Neural progenitor cell (in vitro differentiated cells): ENCODE data around the gene LRRC28. TPM values are rescaled to one million over a fixed set of nuclear protein-coding genes. Genes with fewer than 3 reads are reported as not detected.

Experiments
- DNase-seq: peaks from one replicate; pipeline ENCODE4 v3.0.0-alpha.2; 2016; ENCODE audit warnings: low spot score
- H2AFZ ChIP-seq: fragments of 200-600 bp; sonication (generic); replicated peaks from 2 replicates; pipeline ENCODE4 v1.6.1; 2016; ENCODE audit warnings: antibody characterized with exemption
- H3F3A ChIP-seq: fragments of 200-600 bp; sonication (generic); 2 replicates; pipeline ENCODE4 v1.6.1; 2016; ENCODE audit warnings: antibody characterized with exemption, low read depth
- H3K27ac ChIP-seq: fragments of 200-600 bp; sonication (generic); 2 replicates; pipeline ENCODE4 v1.5.1; 2016; ENCODE audit warnings: mild to moderate bottlenecking
- H3K27me3 ChIP-seq: fragments of 200-600 bp; sonication (generic); 2 replicates; pipeline ENCODE4 v1.6.1; 2016; ENCODE audit warnings: mild to moderate bottlenecking, moderate library complexity
- H3K36me3 ChIP-seq: fragments of 200-600 bp; sonication (generic); 2 replicates; pipeline ENCODE4 v1.5.1; 2016
- H3K4me1 ChIP-seq: fragments of 200-600 bp; sonication (generic); 2 replicates; pipeline ENCODE4 v1.6.1; 2016; ENCODE audit warnings: mixed run types
- H3K4me2 ChIP-seq: fragments of 200-600 bp; sonication (generic); 2 replicates; pipeline ENCODE4 v1.6.1; 2016
- H3K4me3 ChIP-seq: fragments of 200-600 bp; sonication (generic); 2 replicates; pipeline ENCODE4 v1.5.1; 2016
- H3K79me2 ChIP-seq: fragments of 200-600 bp; sonication (generic); 2 replicates; pipeline ENCODE4 v1.6.1; 2016; ENCODE audit warnings: low read depth
- H3K9ac ChIP-seq: fragments of 200-600 bp; sonication (generic); 2 replicates; pipeline ENCODE4 v1.6.1; 2016
- H3K9me3 ChIP-seq: fragments of 200-600 bp; sonication (generic); 2 replicates; pipeline ENCODE4 v1.5.1; 2016; ENCODE audit warnings: low read depth
- H4K20me1 ChIP-seq: fragments of 200-600 bp; sonication (generic); 2 replicates; pipeline ENCODE4 v1.6.1; 2016; ENCODE audit warnings: low read depth
- H3K27ac Mint-ChIP-seq: 3 replicates; pipeline ENCODE4 v1.8.0; 2021; ENCODE audit warnings: mixed read lengths
- H3K27me3 Mint-ChIP-seq: 2 replicates; pipeline ENCODE4 v1.8.0; 2022; ENCODE audit warnings: low read depth, mild to moderate bottlenecking, inconsistent platforms, moderate library complexity, mixed read lengths; ENCODE audit not compliant: insufficient read depth
- H3K36me3 Mint-ChIP-seq: 3 replicates; pipeline ENCODE4 v1.8.0; 2021; ENCODE audit warnings: mixed read lengths
- H3K4me1 Mint-ChIP-seq: 3 replicates; pipeline ENCODE4 v1.8.0; 2021; ENCODE audit warnings: mixed read lengths
- H3K4me3 Mint-ChIP-seq: 3 replicates; pipeline ENCODE4 v1.8.0; 2021; ENCODE audit warnings: mild to moderate bottlenecking, moderate library complexity, mixed read lengths
- H3K9me3 Mint-ChIP-seq: 3 replicates; pipeline ENCODE4 v1.8.0; 2020; ENCODE audit warnings: mixed read lengths
- EZH2 ChIP-seq: fragments of 200-600 bp; sonication (generic); IDR thresholded peaks from 2 replicates; pipeline ENCODE4 v1.6.1; 2017; ENCODE audit warnings: antibody characterized with exemption, mild to moderate bottlenecking, moderate library complexity
- EZH2phosphoT487 ChIP-seq: fragments of 200-600 bp; sonication (generic); IDR thresholded peaks from 2 replicates; pipeline ENCODE4 v1.6.1; 2017; ENCODE audit warnings: antibody characterized with exemption
- total RNA-seq: library from RNA; depleted of rRNA; stranded (reverse); fragments of >200 nt; gene quantifications from 2 replicates; pipeline ENCODE4 v1.2.3, GENCODE V29; 2015; ENCODE audit warnings: low replicate concordance
- TF ChIP-seq, protein P1 (sequence below): fragments of 200-600 bp; sonication (generic); IDR thresholded peaks from 2 replicates; pipeline ENCODE4 v1.5.1; 2017; ENCODE audit warnings: antibody characterized with exemption, mild to moderate bottlenecking

The LRRC28 gene
- total RNA-seq, 1 donor from 2014 or later, result 34.5 TPM

DNA sequence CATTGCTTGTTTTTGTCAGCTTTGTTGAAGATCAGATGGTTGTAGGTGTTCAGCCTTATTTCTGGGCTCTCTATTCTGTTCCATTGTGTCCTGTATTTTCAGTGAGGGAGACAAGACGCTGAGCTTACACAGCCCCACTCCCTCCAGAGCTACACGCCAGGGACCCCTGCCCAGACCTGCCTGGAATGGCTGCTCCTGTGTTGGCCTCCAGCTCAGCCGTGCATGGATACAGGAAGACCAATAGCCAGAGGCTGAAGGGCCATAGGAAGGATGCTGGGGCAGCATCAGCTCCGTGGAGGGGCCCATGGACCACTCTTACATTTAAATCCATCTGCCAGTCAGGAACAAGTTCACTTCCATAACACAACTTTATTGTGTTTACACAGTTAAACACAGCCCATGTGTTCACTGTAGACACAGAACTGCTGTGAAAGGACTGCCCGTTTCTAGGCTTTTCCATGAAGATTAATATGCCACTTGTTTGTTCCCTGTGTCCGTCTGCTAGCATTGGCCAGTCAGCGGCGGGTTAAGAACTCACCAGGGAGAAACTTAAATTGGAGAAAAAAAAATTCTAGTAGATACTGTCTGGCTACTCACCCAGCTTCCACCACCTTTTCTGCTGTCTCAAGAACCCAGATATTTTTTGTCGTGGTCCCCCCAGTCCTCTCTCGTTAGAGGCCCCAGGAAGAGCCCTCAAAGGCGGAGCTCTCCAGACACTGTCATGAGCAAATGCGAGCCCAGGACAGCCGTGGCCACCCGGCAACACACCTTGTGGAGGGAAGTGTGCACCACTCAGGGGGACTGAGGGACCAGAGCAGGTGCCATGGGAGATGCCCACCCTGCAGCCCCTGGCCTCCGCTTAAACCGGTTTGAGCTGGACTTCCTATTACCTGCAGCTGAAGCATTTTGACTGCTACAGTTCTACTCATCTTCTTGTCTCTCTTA is 172.2 kb downstream of the LRRC28 start:
- H3K9me3 ChIP-seq, result no peaks in the 10 kb centered on the region
- peaks cover 8% of the 10 kb centered on the region for H3K27me3 Mint-ChIP-seq
- H3K27ac Mint-ChIP-seq, result peak overlapping the region; percentile 66
- H3K36me3 ChIP-seq, result no peaks in the 10 kb centered on the region
- no peaks in the 10 kb centered on the region for H3K27me3 ChIP-seq
- no peak for TF ChIP-seq EZH2
- TF ChIP-seq EZH2phosphoT487, result no peak
- TF ChIP-seq, protein P1, sequence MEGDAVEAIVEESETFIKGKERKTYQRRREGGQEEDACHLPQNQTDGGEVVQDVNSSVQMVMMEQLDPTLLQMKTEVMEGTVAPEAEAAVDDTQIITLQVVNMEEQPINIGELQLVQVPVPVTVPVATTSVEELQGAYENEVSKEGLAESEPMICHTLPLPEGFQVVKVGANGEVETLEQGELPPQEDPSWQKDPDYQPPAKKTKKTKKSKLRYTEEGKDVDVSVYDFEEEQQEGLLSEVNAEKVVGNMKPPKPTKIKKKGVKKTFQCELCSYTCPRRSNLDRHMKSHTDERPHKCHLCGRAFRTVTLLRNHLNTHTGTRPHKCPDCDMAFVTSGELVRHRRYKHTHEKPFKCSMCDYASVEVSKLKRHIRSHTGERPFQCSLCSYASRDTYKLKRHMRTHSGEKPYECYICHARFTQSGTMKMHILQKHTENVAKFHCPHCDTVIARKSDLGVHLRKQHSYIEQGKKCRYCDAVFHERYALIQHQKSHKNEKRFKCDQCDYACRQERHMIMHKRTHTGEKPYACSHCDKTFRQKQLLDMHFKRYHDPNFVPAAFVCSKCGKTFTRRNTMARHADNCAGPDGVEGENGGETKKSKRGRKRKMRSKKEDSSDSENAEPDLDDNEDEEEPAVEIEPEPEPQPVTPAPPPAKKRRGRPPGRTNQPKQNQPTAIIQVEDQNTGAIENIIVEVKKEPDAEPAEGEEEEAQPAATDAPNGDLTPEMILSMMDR, result no peak
- no peak overlapping the region for H3K4me3 ChIP-seq
- peaks cover 9% of the 10 kb centered on the region for H3K9me3 Mint-ChIP-seq
- no peak overlapping the region for H3K27ac ChIP-seq
- H3K9ac ChIP-seq, result no peak overlapping the region
- no peaks in the 10 kb centered on the region for H3F3A ChIP-seq
- H4K20me1 ChIP-seq, result no peaks in the 10 kb centered on the region
- H3K4me1 ChIP-seq, result peaks cover 10% of the 10 kb centered on the region
- peaks cover 22% of the 10 kb centered on the region for H3K4me1 Mint-ChIP-seq
- H3K79me2 ChIP-seq, result no peaks in the 10 kb centered on the region
- H3K36me3 Mint-ChIP-seq, result no peaks in the 10 kb centered on the region
- DNase-seq, result no peak
- no peak overlapping the region for H3K4me3 Mint-ChIP-seq
- H3K4me2 ChIP-seq, result no peak overlapping the region
- H2AFZ ChIP-seq, result no peak overlapping the region

DNA sequence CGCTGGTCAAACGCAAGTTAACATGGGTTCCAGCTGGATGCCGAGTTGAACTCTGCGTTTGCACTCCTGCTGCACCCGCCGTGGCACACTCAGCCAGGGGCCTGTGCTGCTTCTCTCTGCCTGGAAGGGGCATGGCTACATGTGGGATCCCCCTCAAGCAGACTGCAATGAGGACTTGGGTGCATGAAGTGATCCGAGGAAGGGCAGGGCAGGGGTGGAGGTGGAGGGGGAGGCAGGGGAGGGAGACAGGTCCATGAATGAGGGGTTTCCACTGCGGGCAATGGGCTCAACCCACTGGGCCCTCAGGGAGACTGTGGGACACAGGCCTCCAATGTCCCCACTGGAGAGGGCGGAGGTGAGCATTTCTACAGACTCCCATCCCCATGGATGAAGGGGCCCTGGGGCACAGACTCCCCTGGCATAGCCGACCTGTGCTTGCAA is 172.9 kb downstream of the LRRC28 start:
- no peak overlapping the region for H3K4me2 ChIP-seq
- no peak overlapping the region for H3K4me3 ChIP-seq
- Mint-ChIP-seq H3K27me3 (peaks cover 8% of the 10 kb centered on the region), H3K4me1 (peaks cover 22% of the 10 kb centered on the region), H3K9me3 (peaks cover 5% of the 10 kb centered on the region), H3K36me3 (no peaks in the 10 kb centered on the region), H3K4me3 (no peak overlapping the region), H3K27ac (no peak overlapping the region)
- peaks cover 10% of the 10 kb centered on the region for H3K4me1 ChIP-seq
- no peak overlapping the region for H2AFZ ChIP-seq
- H3F3A ChIP-seq, result no peaks in the 10 kb centered on the region
- no peak overlapping the region for H3K27ac ChIP-seq
- H3K36me3 ChIP-seq, result no peaks in the 10 kb centered on the region
- no peaks in the 10 kb centered on the region for H3K79me2 ChIP-seq
- TF ChIP-seq, protein P1, result no peak
- no peak for TF ChIP-seq EZH2
- no peak for TF ChIP-seq EZH2phosphoT487
- H3K27me3 ChIP-seq, result no peaks in the 10 kb centered on the region
- H3K9ac ChIP-seq, result no peak overlapping the region
- H3K9me3 ChIP-seq, result no peaks in the 10 kb centered on the region
- no peak for DNase-seq
- H4K20me1 ChIP-seq, result no peaks in the 10 kb centered on the region

DNA sequence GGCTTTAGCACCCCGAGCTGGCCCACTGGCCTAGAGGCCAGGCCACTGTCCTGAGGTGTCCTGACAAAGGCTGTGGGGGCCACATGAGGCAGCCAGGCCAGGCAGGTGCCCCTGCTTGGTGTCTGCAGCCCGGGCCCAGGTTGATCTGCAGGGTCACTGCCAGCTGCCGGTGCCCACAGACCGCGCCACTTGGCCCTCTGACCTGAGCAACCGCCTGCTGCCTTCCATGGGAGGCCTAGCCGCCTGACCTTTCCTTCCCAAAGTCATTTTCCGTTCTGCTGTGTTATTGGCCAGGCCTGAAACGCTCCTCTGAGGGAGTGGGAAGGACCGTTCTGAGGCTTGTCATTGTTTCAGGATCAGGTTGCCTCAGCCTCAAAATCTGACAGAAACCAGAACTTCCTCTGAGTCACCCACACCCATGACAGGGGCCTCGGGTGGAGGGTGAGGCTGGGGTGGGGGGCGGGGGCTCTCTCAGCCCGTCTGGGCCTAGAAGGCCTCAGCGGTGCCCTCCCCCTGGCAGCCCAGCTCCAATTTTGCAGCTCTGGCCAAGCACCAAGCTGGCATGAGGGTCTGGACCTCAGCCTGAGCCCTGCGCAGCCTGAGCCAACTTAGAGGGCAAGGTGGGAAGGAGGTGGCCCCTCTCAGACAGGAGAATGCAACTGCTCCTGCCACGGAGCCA is 173.8 kb downstream of the LRRC28 start:
- Histone ChIP-seq H3K36me3 (no peaks in the 10 kb centered on the region), H3K4me2 (no peak overlapping the region), H3K9ac (no peak overlapping the region), H3K79me2 (no peaks in the 10 kb centered on the region), H3F3A (no peaks in the 10 kb centered on the region), H3K9me3 (no peaks in the 10 kb centered on the region), H4K20me1 (no peaks in the 10 kb centered on the region), H2AFZ (no peak overlapping the region), H3K27ac (no peak overlapping the region), H3K4me3 (no peak overlapping the region), H3K27me3 (no peaks in the 10 kb centered on the region), H3K4me1 (peaks cover 10% of the 10 kb centered on the region)
- no peak overlapping the region for H3K27ac Mint-ChIP-seq
- TF ChIP-seq EZH2, result no peak
- no peak for DNase-seq
- no peak overlapping the region for H3K4me3 Mint-ChIP-seq
- H3K9me3 Mint-ChIP-seq, result peaks cover 4% of the 10 kb centered on the region
- no peaks in the 10 kb centered on the region for H3K36me3 Mint-ChIP-seq
- H3K4me1 Mint-ChIP-seq, result peaks cover 22% of the 10 kb centered on the region
- peaks cover 8% of the 10 kb centered on the region for H3K27me3 Mint-ChIP-seq
